ENCODE measurements around the gene AGFG2. TPM values are rescaled to one million over a fixed set of nuclear protein-coding genes. Genes with fewer than 3 reads are reported as not detected.
"Not testable (repeated sequence)": the region's sequence is repeated elsewhere in the genome, so short reads cannot be mapped to it uniquely, and the experiment has no call there.

AGFG2 gene
- total RNA-seq, 2 experiments from 2014 or later = 61.4 to 82.5 TPM

DNA sequence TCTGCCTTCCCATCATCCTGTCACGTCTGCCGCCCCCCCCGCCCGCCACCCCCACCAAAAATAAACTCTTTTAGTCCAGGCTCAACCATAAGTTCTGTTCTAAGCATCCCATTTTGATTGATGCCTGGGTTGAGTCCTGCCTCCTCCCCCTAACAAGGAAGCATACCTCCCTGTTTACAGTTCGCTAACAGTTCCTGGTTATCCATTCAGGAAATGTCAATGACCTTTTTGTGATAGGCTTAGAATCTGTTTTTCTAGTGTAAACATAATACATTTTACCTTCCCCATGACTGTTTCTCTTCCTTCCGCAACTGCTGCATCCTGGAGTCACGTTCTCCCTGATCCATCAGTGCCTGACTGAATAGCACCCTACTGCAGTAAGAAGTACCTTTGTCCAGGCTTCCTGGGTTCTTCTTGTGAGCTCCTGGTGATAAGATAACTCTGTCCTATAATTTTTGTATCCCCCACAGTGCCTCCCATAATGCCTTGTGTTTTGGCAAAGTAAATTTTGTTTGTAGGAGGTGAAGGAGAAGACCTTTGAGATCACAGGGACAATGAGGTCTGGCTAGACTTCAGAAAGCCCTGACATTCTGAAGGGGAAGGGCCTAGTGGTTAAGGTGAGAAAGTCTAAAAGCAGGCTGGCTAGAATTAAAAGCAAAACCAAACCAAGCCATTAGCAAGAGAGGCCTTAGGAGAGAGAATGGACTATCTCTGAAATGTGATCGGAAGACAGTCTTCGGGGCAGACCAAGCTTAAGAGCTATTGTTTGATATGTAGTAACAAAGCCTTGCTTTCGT lies 7.3 kb downstream of the AGFG2 start:
- Mint-ChIP-seq H3K4me3 (peak overlapping the region; percentile 99), H3K4me1 (peaks cover 91% of the 10 kb centered on the region), H3K27ac (peak overlapping the region; percentile 95), H3K9me3 (ENCODE audit: low read depth) (no peaks in the 10 kb centered on the region), H3K36me3 (peaks cover 21% of the 10 kb centered on the region), H3K27me3 (no peaks in the 10 kb centered on the region)
- ATAC-seq (peak; percentile 51), DNase-seq (peak; percentile 59)
- CTCF ChIA-PET = interaction anchor here (0.6 to 11.5 kb wide), 9 partner anchors 8 to 806 kb away, joined by 3 to 158 read pairs (median 5); partner anchors contain the start of genes FBXO24 and SLC12A9

DNA sequence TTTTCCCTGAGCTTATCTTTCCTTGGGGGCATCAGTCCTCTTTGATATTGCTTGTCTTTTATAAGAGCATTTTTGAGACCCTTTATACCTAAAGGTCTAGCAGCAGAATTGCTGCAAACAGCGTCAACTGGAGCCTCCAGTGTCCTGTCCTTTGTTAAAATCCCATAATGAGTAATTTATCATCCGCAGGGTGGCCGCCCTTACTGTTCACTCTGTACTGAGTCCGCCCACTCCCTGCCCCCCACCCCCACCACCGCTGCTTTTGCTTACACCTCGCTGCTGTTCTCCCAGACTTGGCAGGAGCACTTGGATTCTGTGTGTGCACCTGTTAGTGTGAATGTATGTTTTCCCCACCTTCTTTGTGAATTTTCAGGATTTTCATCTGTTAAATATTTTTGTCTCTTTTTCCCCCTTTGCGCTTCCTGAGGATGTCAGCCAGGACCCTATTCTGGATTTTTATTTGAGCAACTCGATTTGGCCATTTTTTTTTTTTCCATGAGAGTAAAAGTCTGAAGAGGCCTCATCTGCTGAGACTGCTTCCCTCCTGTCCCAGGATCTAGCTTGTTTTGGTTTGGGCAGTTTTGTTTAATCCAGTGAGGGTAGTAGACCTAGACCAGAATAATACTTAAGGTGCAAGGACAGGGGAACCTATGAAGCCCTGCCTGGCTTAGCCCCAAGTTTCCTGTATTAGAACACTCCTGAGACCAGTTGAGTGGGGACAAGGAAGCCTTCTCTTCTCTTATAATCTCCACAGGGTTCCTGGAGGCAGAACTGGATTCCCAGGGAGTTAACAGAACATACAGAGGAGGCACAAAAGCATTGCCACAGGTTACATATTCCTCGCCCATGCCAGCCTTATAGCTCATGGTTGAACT lies 8.2 kb downstream of the AGFG2 start:
- ATAC-seq (peak; percentile 5), DNase-seq (no peak)
- Mint-ChIP-seq H3K4me3 (peak overlapping the region; percentile 99), H3K27ac (peak overlapping the region; percentile 95), H3K9me3 (ENCODE audit: low read depth) (no peaks in the 10 kb centered on the region), H3K27me3 (no peaks in the 10 kb centered on the region), H3K4me1 (peaks cover 83% of the 10 kb centered on the region), H3K36me3 (peaks cover 22% of the 10 kb centered on the region)
- CTCF ChIA-PET = interaction anchor here (0.6 to 11.5 kb wide), 12 partner anchors 9 to 597 kb away, joined by 3 to 158 read pairs (median 5); partner anchors contain the start of genes FBXO24, LRCH4 and SLC12A9

GRCh38 chr7:100547872-100548271 lies 8.9 kb downstream of the AGFG2 start:
- H3K36me3 Mint-ChIP-seq = peaks cover 26% of the 10 kb centered on the region
- H3K4me3 Mint-ChIP-seq = peak overlapping the region; percentile 38
- CTCF ChIA-PET = interaction anchor here (0.9 to 11.5 kb wide), 7 partner anchors 11 to 73 kb away, joined by 3 to 158 read pairs (median 5); partner anchors contain the start of genes FBXO24 and LRCH4
- H3K27me3 Mint-ChIP-seq = no peaks in the 10 kb centered on the region
- peaks cover 79% of the 10 kb centered on the region for H3K4me1 Mint-ChIP-seq
- peak overlapping the region; percentile 95 for H3K27ac Mint-ChIP-seq
- DNase-seq (no peak), ATAC-seq (no peak)
- H3K9me3 Mint-ChIP-seq (ENCODE audit: low read depth) = no peaks in the 10 kb centered on the region

DNA sequence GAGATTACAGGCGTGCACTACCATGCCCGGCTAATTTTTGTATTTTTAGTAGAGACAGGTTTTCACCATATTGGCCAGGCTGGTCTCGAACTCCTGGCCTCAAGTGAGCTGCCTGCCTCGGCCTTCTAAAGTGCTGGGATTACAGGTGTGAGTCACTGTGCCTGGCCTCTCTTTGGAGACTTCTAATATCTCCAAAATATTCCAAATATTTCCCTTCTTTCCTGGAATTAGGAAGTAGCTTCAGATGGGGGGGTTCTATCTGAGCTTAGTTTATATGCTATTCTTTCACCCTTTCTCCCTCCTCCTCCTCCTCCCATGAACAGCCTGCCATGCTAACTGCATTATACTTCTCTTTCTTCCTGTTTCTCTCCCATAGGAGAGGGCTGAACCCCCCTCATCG lies 9.4 kb downstream of the AGFG2 start:
- ATAC-seq; DNase-seq; H3K9me3 Mint-ChIP-seq (ENCODE audit: low read depth); H3K27me3 Mint-ChIP-seq: not testable (repeated sequence)
- Mint-ChIP-seq H3K4me1 (peaks cover 75% of the 10 kb centered on the region), H3K4me3 (peak overlapping the region; percentile 38), H3K27ac (peak overlapping the region; percentile 95), H3K36me3 (peaks cover 28% of the 10 kb centered on the region)
- CTCF ChIA-PET = interaction anchor here (1.0 to 11.5 kb wide), 11 partner anchors 10 to 98 kb away, joined by 3 to 158 read pairs (median 9); partner anchors contain the start of genes AGFG2, FBXO24, LRCH4 and TSC22D4

DNA sequence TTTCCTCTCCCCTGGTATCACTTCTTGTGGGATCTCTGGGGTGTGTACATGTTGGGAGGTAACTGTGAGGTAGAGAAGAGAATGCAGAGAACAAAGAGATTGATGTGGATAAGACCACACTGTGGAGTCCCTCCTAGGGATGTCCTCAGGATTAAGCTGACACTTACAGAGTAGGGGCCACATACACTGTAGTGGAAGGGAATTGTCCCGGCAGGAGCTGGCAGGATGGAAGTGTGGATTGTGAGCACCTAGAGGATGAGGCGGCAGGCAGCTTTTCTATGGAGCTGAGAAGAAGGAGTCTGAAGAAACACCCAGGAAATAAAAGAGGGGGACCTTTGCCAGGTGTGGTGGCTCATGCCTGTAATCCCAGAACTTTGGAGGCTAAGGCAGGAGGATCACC lies 13.5 kb downstream of the AGFG2 start:
- Mint-ChIP-seq H3K4me1 (peaks cover 55% of the 10 kb centered on the region), H3K36me3 (peaks cover 51% of the 10 kb centered on the region), H3K27me3 (no peaks in the 10 kb centered on the region), H3K9me3 (ENCODE audit: low read depth) (no peaks in the 10 kb centered on the region), H3K4me3 (no peak overlapping the region), H3K27ac (peak overlapping the region; percentile 20)
- ATAC-seq (no peak), DNase-seq (no peak)
- CTCF ChIA-PET = interaction anchor here (1.0 to 11.5 kb wide), 6 partner anchors 6 to 71 kb away, joined by 3 to 158 read pairs (median 3); partner anchors contain the start of gene AGFG2

- DNase-seq = no peak
- H3K4me1 Mint-ChIP-seq = peaks cover 50% of the 10 kb centered on the region
- CTCF ChIA-PET = interaction anchor here (0.7 to 5.0 kb wide), 9 partner anchors 9 to 84 kb away, joined by 3 to 21 read pairs (median 3); partner anchors contain the start of gene AGFG2
- H3K9me3 Mint-ChIP-seq (ENCODE audit: low read depth) = no peaks in the 10 kb centered on the region
- no peak for ATAC-seq
- peaks cover 50% of the 10 kb centered on the region for H3K36me3 Mint-ChIP-seq
- H3K27ac Mint-ChIP-seq = no peak overlapping the region
- H3K27me3 Mint-ChIP-seq = no peaks in the 10 kb centered on the region
- H3K4me3 Mint-ChIP-seq = no peak overlapping the region
Measured at GRCh38 chr7:100553032-100553431, 14.0 kb downstream of the AGFG2 start.

- H3K36me3 Mint-ChIP-seq = peaks cover 40% of the 10 kb centered on the region
Measured at GRCh38 chr7:100555701-100556100, 16.7 kb downstream of the AGFG2 start.

GRCh38 chr7:100556541-100556940 lies 17.5 kb downstream of the AGFG2 start:
- CTCF ChIA-PET = interaction anchor here (5.0 to 8.3 kb wide), 3 partner anchors 10 to 87 kb away, joined by 21 to 158 read pairs (median 102); partner anchors contain the start of genes NYAP1 and TSC22D4
- ATAC-seq (no peak), DNase-seq (no peak)
- Mint-ChIP-seq H3K36me3 (peaks cover 38% of the 10 kb centered on the region), H3K27me3 (no peaks in the 10 kb centered on the region), H3K9me3 (ENCODE audit: low read depth) (no peaks in the 10 kb centered on the region), H3K4me3 (no peak overlapping the region), H3K27ac (peak overlapping the region; percentile 42), H3K4me1 (peaks cover 28% of the 10 kb centered on the region)

More at GRCh38 chr7:100555701-100556100, 16.7 kb downstream of the AGFG2 start:
- Mint-ChIP-seq H3K27ac (peak overlapping the region; percentile 50), H3K9me3 (ENCODE audit: low read depth) (no peaks in the 10 kb centered on the region), H3K4me3 (no peak overlapping the region), H3K27me3 (no peaks in the 10 kb centered on the region), H3K4me1 (peaks cover 28% of the 10 kb centered on the region)
- ATAC-seq = no peak
- CTCF ChIA-PET = interaction anchor here (0.8 to 8.3 kb wide), 8 partner anchors 8 to 296 kb away, joined by 3 to 158 read pairs (median 8); partner anchors contain the start of genes FBXO24, NYAP1 and TSC22D4
- no peak for DNase-seq

DNA sequence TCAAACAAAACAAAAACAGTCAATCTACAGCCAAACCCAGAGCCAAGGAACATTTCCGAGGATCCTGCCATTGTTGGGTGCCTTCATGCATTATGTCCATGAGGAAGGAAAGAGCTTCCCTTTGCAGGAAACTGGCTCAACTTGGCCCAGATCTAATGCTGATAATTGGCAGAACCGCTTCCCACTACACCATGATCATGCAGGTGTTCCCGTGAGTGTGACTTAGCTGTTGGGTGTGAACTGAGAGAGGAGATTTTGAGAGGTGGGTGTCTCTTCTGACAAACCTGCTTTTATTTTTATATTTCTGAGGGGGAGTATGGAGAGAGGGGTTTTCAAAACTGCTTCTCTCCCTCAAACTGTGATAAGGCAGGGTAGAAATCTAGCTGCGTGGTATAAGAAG lies 20.1 kb downstream of the AGFG2 start:
- Mint-ChIP-seq H3K36me3 (peaks cover 31% of the 10 kb centered on the region), H3K4me1 (peaks cover 23% of the 10 kb centered on the region), H3K4me3 (no peak overlapping the region), H3K9me3 (ENCODE audit: low read depth) (no peaks in the 10 kb centered on the region), H3K27me3 (no peaks in the 10 kb centered on the region), H3K27ac (peak overlapping the region; percentile 28)
- ATAC-seq (no peak), DNase-seq (no peak)
- CTCF ChIA-PET = interaction anchor here (0.7 to 11.4 kb wide), 32 partner anchors 10 to 633 kb away, joined by 3 to 158 read pairs (median 8); partner anchors contain the start of genes AGFG2, FBXO24, LRCH4 and NYAP1

DNA sequence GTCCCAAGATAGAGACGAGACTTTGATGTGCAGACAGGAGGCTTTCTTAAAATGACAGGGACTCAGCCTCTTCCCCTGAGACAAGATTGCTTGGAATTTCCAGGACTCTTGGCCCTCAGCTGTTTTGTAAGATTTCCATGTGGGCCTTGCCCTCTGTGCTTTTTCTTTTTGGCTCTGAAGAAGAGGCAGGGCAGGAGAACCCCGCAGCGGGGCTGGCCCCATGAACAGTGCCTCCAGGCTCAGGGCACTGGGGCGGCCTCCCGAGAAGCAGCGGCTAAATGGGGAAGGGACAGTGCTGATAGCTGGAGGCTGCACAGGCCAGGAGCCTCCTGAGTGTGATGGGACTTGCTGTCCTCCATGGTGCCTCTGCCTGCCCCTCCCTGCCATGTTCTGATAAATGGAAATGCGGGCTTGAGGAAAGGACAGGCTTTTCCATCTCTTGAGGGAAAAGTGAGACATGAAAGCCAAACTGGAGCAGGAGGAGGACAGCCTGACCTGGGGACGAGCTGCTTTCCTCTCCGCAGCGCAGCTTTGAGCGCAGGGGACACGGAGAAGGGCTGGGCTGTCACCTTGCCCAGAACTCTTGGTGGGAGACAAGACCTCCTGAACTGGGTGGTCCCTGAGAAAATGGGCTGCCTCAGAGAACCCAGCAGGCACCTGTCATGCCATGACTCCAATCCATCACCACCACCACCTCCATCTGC lies 22.6 kb downstream of the AGFG2 start:
- Mint-ChIP-seq H3K27ac (no peak overlapping the region), H3K4me1 (peaks cover 8% of the 10 kb centered on the region), H3K36me3 (peaks cover 22% of the 10 kb centered on the region), H3K9me3 (ENCODE audit: low read depth) (no peaks in the 10 kb centered on the region), H3K27me3 (no peaks in the 10 kb centered on the region), H3K4me3 (no peak overlapping the region)
- DNase-seq = no peak
- ATAC-seq = no peak
- CTCF ChIA-PET = interaction anchor here (1.0 to 11.4 kb wide), 6 partner anchors 8 to 130 kb away, joined by 4 to 158 read pairs (median 58); partner anchors contain the start of genes FBXO24, LRCH4, NYAP1 and TSC22D4

GRCh38 chr7:100562195-100563099 lies 23.4 kb downstream of the AGFG2 start:
- Mint-ChIP-seq H3K4me1 (peaks cover 16% of the 10 kb centered on the region), H3K27ac (no peak overlapping the region), H3K27me3 (no peaks in the 10 kb centered on the region), H3K9me3 (ENCODE audit: low read depth) (no peaks in the 10 kb centered on the region), H3K4me3 (no peak overlapping the region), H3K36me3 (peaks cover 20% of the 10 kb centered on the region)
- DNase-seq (no peak), ATAC-seq (no peak)
- CTCF ChIA-PET = interaction anchor here (1.0 to 11.4 kb wide), 7 partner anchors 8 to 129 kb away, joined by 4 to 158 read pairs (median 10); partner anchors contain the start of genes FBXO24 and LRCH4
